HG03469 (cell line): Measurements from ENCODE around the gene SLC9A1.
"Not testable (repeated sequence)": the region's sequence is repeated elsewhere in the genome, so short reads cannot be mapped to it uniquely, and the experiment has no call there.

Source experiments
- ATAC-seq: cut with Tn5 transposase; IDR thresholded peaks from one replicate; pipeline ENCODE4 v1.9.1; 2021; ENCODE audit warnings: mild to moderate bottlenecking, moderate library complexity, moderate number of reproducible peaks; ENCODE audit not compliant: unreplicated experiment

Gene SLC9A1

DNA sequence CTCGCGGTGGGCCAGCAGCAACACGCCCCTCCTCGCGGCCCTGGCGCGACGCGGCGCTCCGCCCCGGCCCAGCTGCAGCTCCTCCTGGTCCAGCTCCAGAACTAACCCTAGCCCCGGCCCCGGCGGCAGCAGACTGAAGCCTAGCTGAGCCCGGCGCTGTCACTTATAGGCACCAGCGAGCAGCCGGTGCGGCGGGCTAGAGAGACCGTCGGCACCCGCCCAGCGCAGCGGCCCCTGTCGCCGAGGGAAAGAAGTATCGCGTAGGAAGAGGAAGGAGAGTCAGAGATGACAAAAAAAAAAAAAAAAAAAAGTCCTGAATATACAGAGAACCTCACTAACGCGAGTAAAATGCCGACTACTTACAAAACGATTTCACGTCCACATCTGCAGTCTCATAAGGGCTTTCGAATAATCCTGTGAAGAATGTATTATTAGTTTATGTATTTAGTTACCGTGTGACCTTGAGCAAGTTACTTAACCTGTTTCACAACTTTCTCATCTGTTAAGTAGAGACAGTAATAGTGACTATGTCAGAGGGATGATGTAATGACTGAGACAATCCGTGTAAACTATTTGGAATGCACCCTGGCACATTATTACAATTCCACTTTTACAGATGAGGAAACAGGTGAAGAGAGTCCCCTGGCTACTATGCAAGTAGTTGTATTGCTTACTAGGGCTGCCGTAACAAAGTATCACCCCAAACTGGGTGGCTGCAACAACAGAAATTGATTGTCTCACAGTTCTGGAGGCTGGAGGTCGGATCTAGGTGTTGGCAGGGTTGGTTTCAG lies at the start of gene SLC9A1:
Gene SLC9A1, minus strand, starts transcription at position 135 of the 791 bp plus-strand sequence. CDS start 791 bp downstream, outside the sequence.
- ATAC-seq: peak; percentile 75

DNA sequence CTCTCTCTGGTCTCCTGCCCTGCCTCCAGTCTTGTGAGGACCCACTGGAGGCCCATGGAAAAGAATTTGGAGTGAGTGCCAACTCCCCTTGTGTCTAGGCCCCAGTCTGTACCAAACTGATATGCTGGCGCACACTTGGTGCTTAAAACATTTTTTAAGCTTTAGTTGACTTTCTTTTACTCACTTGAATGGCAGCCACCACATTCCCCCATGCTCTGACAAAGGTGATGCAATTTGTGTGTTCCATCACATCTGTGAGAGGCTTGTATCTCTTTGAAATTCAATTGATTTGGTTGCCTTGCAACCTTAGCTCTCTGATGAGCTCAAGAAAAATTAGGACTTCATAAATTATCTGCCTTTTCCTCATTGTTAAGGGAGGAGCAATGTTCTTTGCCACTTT lies 49.0 kb upstream of the SLC9A1 start:
- no peak for ATAC-seq

DNA sequence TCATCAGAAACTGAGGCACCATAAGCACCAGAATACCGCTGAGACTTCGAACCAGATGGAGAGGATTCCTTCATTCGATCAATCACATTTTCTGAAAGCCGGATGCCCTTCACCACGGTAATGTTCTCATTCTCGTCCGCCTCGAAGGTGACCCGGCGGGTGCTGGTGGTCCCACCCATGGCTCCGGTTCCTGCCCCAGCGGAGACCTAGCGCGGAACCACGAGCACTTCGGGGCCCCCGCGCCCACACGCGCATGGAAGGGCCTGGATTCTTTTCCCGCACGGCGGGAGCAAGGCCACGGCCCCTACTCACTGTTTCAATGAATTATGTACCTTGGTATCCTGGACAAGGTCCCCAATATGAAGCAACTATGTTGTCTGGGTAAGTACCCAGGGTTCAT lies 46.4 kb upstream of the SLC9A1 start:
- ATAC-seq: no peak

DNA sequence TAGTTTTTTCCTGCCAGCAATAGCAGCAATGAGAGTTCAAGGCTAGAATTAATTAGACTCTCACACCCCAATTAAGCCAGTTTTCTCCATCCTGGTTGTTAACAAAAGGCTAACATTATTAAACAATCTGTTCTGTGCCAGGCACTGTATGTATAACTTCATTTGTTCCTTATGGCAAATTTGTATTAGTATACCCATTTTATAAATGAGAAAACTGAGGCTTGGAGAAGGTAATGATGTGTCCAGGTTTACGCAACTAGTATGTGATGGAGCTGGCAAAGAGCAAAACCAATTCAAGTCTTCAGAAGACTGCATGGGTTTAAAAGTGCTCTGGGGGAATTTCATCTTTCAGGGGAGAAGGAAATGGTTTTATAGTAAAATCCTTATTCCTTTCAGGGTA lies 38.3 kb upstream of the SLC9A1 start:
- no peak for ATAC-seq

DNA sequence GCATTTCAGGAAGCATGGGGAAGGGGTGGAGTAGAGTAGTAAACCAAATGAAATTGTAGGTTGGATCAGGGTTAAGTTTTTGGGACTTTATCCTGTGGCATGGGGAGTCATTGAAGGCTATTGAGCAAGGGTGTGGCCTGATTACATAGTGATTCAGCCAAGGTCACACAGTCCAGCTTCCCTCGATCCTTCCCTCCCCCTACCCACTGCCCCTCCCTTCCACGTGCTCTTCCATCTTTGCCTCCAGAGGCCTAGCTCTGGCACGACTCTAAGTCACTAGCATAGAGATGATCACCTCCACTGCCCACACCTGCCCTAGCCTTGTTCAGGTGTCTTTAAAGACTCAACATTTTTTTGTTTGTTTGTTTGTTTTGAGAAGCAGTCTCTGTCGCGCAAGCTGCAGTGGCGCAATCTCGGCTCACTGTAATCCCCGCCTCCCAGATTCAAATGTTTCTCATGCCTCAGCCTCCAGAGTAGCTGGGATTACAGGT lies 37.2 kb upstream of the SLC9A1 start:
- no peak for ATAC-seq

DNA sequence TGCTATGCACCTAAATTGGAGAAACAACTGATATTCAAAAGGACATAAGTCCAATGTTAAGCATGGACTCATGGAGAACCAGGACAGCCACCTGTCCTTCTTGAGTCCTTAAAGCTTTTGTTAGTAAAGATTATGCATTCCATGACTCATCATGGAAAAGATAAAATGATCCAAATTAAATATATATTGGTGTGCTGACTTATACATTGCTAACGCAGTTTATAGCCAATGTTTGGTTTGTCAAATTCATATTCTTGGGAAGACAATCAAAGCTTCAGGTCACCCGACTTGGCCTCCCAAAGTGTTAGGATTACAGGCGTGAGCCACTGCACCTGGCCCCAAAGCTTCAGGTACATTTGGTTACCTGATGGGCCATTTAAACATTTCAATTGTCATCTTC lies 29.7 kb upstream of the SLC9A1 start:
- ATAC-seq: not testable (repeated sequence)

DNA sequence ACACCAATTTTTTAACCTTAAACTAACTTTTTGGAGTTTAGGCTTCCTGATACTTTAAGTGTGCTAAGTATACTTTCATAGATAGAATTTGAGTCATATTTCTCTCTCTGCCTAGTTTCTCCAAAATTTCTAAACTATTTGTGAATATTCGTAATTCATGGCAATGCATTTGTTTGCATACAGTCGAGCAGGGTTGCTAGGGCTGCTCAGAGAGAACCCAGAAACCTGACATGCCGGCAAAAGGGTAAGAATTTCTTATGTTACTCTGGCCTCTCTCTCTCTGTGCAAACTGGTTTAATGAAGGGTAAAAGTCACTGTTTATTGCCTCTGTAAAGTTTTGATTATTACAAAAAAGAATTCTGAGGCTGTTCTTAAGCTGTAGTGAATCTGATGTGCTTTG lies 25.1 kb upstream of the SLC9A1 start:
- ATAC-seq: no peak

DNA sequence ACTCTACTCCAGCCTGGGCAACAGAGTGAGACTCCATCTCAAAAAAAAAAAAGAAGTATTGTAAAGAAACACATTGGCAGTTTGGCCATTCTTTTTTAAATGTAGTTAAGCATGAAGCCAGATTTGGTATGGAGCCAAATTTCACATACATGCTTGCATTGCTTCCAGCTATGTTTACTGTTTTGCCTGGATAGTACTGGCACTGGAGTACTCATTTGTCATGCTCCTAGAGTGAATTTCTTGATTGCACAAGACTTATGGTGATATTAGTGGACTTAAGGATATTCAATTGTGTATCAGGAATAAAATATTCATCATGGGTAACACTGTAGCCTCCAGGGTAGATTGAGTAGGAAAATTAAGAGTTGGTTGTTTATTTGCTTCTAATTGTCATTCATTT lies 24.5 kb upstream of the SLC9A1 start:
- no peak for ATAC-seq

DNA sequence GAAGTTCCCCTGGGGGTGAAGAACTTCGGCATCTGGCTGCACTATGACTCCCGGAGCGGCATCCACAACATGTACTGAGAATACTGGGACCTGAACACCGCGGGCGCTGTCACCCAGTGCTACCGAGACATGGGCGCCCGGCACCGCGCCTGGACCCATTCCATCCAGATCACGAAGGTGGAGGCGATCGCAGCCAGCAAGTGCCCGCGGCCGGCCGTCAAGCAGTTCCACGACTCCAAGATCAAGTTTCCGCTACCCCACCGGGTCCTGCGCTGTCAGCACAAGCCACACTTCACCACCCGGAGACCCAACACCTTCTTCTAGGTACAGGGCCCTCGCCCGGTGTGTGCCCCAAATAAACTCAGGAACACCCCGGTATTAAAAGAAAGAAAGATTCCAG lies 22.0 kb upstream of the SLC9A1 start:
- ATAC-seq: no peak

DNA sequence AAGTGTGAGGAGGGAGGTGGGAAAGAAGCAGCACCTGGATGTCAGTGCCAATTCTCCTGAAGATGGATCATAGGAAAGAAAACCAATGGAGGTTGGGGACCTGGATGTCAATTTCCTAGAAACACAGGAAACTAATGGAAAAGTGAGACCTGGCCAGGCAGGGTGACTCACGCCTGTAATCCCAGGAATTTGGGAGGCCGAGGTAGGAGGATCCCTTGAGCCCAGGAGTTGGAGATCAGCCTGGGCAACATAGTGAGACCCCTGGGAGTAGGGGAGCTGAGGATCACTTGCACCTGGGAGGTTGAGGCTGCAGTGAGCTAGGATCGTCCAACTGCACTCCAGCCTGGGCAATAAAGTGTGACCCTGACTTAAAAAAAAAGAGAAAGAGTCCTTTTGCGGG lies 21.4 kb upstream of the SLC9A1 start:
- ATAC-seq: no peak

DNA sequence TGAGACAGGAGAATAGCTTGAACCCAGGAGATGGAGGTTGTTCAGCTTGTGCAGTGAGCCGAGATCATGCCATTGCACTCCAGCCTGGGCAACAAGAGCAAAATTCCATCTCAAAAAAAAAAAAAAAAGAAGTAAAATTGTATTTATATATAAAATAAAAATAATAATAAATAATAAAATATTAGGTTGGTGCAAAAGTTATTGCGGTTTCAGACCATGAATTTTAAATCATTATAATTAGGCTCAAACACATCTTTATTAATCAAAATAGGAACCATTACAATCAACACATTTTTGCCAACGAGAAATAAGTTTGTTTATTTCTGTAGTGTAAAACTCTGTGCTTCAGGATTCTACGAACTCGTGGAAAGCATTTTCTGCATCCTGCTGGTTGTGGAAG lies 18.1 kb upstream of the SLC9A1 start:
- not testable (repeated sequence) for ATAC-seq

DNA sequence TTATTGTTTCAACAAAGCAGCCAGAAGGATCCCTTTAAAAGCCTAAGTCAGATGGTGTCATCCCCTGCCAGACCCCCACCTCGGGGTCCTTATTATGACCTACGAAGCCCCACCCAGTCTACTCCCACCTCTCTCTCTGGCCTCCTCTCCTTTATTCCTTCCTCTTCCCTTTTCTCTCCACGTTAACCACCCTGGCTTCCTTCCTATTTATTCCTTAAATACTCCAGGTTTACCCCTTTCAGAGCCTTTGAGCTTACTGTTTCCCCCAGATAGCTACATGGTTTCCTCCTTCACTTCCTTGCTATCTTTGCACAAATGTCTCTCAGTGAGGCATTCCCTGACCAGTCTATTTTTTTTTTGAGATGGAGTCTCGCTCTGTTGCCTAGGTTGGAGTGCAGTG lies 12.0 kb upstream of the SLC9A1 start:
- no peak for ATAC-seq

DNA sequence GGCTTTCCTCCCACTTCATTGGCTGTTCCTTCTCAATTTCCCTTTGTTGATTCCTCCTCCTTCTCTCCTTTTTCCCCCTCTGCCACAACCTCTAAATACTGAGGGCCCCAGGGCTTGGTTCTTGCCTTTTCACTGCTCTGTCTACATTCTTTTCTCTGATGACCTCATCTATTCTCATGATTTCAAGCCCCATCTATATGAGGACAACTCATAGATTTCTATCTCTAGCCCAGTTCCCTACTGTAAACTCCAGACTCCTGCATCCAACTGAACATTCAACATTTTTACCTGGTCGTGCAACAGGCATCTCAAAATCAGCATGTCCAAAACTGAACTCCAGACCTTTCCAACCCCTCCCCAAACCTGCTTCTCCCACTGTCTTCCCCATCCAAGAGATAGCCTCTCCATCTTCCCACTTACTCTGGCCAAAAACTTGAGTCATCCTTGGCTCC lies 11.5 kb upstream of the SLC9A1 start:
- ATAC-seq: no peak

DNA sequence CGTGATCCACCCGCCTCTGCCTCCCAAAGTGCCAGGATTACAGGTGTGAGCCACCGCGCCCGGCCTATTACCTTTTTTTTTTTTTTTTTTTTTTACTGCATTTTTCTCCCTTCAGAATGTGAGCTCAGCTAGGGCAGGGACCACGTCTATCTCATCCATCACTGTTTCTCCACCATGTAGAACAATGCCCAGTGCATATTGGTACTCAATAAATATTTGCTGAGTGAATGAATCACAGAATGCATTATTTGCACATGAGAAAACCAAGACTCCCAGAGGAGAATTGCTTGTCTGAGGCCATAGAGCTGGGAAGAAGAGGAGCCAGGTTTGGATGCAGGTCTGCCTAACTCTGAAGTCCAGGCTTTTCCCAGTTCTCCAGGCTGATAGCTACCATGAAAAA lies 8.2 kb upstream of the SLC9A1 start:
- ATAC-seq: no peak

DNA sequence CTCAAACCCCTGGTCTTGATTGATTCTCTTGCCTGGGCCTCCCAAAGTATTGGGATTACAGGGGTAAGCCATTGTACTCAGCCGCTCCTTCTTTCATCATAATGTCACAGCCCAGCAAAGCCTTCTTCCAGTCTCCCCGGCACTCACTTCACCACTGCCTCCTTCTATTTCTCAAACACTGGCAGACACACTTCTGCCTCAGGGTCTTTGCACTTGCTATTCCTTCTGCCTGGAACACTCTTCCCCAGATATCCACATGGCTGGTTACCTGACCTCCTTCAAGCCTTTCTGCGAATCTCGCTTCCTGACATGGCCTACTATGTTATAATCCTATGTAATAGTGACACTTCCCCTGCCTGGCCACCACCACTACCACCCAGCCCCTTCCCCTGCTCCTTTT lies 7.2 kb upstream of the SLC9A1 start:
- no peak for ATAC-seq

DNA sequence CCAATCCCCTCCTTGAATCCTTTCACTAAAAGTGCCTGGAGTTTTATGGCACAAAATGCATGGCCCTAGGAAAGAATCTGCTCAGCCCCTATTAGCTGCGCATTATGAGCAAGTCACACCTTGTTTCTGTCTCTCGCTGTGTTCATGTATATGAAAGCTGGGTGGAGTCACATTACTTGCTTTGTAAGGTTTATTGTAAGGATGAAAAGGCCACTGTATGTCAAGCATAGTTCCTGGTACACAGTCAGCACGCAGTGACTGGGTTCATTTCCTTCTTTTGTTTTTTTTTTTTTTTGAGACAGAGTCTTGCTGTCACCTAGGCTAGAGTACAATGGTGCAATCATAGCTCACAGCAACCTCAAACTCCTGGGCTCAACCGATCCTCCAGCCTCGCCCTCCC lies 6.7 kb upstream of the SLC9A1 start:
- ATAC-seq: no peak

DNA sequence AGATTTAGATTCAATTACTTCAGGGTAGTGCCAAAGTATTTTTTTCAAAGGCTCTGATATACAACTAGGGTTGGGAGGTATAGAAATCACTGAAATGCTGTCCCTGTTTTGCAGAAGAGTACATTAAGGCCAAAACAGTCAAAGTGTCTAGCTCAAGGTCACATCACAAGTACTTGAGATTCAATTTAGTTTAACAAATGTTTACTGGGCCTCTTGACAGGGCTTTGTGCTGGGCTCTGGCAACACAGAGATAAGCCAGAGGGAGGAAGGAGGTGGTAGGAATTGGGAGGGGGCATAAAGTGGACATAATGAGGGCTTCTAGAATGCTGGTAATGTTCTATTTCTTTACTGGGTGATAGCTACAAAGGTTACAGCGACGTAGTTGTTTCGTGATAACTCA lies 2.3 kb upstream of the SLC9A1 start:
- no peak for ATAC-seq

DNA sequence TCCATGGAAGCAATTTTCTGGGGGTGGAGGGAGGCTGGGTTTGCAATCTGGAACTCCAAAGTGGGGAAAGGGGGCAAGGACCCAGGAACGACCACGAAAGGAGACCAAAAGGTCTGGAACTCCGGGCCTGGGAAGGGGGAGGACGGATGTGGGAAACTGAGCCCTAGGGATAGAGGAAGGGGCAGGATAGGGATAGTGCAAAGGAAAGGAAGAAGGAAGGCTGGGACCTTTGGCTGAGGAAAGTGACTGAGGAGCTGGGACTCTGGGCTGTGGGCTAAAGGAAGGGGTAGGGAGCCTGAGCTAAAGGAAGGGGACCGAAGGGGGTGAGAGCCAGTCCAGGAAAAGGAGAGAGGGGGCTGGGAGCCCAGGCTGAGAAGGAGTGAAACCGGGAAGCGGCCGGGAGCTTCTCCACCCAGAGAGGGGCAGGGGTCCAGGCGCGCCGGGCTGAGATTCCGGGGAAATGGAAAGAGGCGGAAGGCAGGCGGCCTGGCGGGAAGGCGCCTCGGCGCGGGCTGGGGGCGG lies 395 bp downstream of the SLC9A1 start:
- no peak for ATAC-seq

DNA sequence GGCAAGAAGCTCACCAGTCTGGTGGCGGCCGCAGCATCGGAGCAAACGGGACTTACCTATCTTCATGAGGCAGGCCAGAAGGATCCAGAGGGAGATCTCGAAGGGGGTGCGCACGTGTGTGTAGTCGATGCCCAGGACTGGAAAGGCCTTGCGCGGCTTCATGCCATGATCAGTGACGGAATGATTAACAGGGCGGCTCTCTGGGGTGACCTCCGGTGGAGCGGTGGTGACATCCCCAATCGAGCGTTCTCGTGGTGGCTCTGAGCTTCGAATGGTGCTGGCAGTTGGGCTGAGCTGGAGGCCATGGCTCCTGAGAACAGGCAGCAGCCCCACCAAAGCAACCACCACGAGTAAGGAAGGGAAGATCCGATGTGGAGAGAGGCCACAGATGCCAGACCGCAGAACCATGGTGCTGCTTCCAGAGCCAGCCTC lies 982 bp downstream of the SLC9A1 start:
- no peak for ATAC-seq

DNA sequence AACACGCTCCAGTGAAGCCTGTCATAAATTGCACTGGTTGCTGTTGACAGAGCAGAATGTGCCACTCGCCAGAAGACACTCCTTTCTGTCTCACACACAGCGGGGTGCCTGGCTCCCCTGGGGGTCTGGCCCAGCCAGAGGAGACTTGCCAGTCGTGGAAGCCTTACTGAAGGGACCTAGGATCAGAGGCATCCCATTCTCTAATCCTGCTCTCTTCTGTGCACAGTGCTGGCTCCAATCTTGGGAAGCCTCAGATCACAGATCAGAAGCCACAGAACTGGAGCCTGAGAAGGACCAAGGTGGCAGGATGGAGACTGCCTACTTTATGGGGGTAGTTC lies 1.4 kb downstream of the SLC9A1 start:
- no peak for ATAC-seq

DNA sequence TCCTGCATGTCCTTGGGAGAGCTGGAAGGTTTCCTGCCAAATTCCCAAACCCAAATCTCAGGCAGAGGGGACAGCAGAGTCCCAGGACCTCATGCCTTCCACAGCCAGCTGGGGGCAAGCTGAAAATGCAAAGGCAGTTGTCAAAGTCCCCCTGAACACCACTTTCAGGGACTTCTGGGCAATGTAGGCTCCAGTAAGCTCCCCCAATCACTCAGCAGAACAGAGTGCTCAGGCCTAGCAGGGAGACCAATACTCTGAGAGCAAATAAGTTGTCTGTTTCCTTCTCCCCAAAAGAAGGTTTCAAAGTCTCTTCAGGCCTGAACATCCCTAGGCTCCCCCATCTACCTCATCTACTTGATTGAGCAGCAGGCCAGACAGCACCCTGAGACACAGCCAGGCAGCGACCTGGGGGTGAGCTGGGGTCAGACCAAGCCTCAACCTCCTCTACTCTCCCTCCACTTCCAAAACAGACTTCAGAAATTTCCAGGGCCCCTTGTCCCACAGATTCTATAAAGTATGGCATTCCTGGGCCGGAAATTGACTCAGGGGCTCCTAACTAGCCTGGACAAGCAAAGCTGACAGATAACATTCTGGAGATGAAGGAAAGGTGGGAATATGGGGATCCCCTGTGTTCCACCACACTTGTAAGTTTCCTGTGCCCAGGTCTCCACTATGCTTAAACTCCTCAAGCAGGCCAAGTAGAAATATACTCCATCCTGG lies 1.9 kb downstream of the SLC9A1 start:
- no peak for ATAC-seq
